ENCODE results near the gene SCGB1D1. TPM values are rescaled to one million over a fixed set of nuclear protein-coding genes. Genes with fewer than 3 reads are reported as not detected.
"Not testable (repeated sequence)": the region's sequence is repeated elsewhere in the genome, so short reads cannot be mapped to it uniquely, and the experiment has no call there.

The SCGB1D1 gene
- total RNA-seq, 1 donor from 2014 or later, result not detected

DNA sequence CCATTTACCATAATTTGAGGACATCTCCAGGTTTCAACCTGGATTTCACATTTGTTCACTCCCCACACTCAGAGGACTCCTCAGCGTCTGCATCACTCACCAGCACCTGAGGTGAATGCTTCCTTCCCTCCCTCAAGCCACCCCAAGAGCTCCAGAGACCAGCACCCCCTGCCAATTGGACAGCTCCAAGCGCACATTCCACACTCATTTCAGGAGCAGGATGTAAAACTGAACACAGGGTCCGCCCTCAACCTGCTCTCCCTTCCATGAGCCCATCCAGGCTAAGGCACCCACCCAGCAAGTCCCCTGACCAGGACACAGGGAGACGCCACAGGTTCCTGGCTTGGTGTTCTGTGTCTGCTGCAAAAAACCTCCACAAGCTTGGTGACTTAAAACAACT lies 3.9 kb downstream of the SCGB1D1 start:
- Mint-ChIP-seq H3K4me3 (no peak overlapping the region), H3K4me1 (peaks cover 13% of the 10 kb centered on the region), H3K27me3 (ENCODE audit: insufficient read depth, low read depth) (peaks cover 22% of the 10 kb centered on the region), H3K36me3 (no peaks in the 10 kb centered on the region), H3K9me3 (no peaks in the 10 kb centered on the region), H3K27ac (no peak overlapping the region)
- TF ChIP-seq EZH2phosphoT487 (IDR thresholded peaks at IDR 0.05) (no peak), EZH2 (IDR thresholded peaks at IDR 0.05) (no peak)
- TF ChIP-seq, protein P1, sequence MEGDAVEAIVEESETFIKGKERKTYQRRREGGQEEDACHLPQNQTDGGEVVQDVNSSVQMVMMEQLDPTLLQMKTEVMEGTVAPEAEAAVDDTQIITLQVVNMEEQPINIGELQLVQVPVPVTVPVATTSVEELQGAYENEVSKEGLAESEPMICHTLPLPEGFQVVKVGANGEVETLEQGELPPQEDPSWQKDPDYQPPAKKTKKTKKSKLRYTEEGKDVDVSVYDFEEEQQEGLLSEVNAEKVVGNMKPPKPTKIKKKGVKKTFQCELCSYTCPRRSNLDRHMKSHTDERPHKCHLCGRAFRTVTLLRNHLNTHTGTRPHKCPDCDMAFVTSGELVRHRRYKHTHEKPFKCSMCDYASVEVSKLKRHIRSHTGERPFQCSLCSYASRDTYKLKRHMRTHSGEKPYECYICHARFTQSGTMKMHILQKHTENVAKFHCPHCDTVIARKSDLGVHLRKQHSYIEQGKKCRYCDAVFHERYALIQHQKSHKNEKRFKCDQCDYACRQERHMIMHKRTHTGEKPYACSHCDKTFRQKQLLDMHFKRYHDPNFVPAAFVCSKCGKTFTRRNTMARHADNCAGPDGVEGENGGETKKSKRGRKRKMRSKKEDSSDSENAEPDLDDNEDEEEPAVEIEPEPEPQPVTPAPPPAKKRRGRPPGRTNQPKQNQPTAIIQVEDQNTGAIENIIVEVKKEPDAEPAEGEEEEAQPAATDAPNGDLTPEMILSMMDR (IDR thresholded peaks at IDR 0.05), result no peak
- Histone ChIP-seq H3F3A (ENCODE audit: low read depth) (no peaks in the 10 kb centered on the region), H3K79me2 (ENCODE audit: low read depth) (no peaks in the 10 kb centered on the region), H3K9ac (no peak overlapping the region), H3K4me3 (no peak overlapping the region), H3K4me2 (no peak overlapping the region), H3K9me3 (ENCODE audit: low read depth) (no peaks in the 10 kb centered on the region), H2AFZ (replicated peaks) (no peak overlapping the region), H3K27ac (no peak overlapping the region), H4K20me1 (ENCODE audit: low read depth) (no peaks in the 10 kb centered on the region), H3K36me3 (no peaks in the 10 kb centered on the region), H3K27me3 (no peaks in the 10 kb centered on the region), H3K4me1 (peaks cover 6% of the 10 kb centered on the region)
- peak; percentile 63 for DNase-seq (ENCODE audit: low spot score)

DNA sequence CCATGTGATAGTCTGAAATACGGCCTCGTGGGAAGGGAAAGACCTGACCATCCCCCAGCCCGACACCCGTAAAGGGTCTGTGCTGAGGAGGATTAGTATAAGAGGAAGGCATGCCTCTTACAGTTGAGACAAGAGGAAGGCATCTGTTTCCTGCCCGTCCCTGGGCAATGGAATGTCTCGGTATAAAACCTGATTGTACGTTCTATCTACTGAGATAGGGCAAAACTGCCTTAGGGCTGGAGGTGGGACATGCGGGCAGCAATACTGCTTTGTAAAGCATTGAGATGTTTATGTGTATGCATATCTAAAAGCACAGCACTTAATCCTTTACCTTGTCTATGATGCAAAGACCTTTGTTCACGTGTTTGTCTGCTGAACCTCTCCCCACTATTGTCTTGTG lies 5.0 kb downstream of the SCGB1D1 start:
- H3K27me3 Mint-ChIP-seq (ENCODE audit: insufficient read depth, low read depth), result peaks cover 14% of the 10 kb centered on the region
- H3K27me3 ChIP-seq, result not testable (repeated sequence)

DNA sequence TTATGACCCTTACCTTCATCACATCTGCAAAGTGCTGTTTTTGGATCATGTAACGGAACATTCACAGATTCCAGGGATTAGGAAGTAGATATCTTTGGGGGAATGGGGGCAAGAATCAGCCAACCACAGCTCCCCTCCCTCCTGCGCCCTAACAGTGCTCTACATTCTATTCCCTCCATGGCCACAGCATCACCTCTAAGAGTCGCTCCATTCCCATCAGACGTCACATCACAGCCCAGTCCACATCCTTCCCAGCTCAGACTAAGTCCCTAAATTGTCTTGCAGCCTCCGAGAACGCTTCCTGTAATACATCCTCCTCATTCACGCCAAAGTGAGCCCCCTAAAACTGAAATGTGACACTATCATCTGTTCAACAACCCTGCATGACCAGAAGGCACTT lies 5.9 kb downstream of the SCGB1D1 start:
- Histone ChIP-seq H3K79me2 (ENCODE audit: low read depth) (no peaks in the 10 kb centered on the region), H3K36me3 (no peaks in the 10 kb centered on the region), H2AFZ (replicated peaks) (no peak overlapping the region), H3K27me3 (no peaks in the 10 kb centered on the region), H3K4me2 (no peak overlapping the region), H3K9me3 (ENCODE audit: low read depth) (no peaks in the 10 kb centered on the region), H3K4me3 (no peak overlapping the region), H3F3A (ENCODE audit: low read depth) (no peaks in the 10 kb centered on the region), H3K9ac (no peak overlapping the region), H4K20me1 (ENCODE audit: low read depth) (no peaks in the 10 kb centered on the region), H3K27ac (no peak overlapping the region), H3K4me1 (peaks cover 6% of the 10 kb centered on the region)
- Mint-ChIP-seq H3K27ac (no peak overlapping the region), H3K27me3 (ENCODE audit: insufficient read depth, low read depth) (peaks cover 10% of the 10 kb centered on the region), H3K4me1 (peaks cover 13% of the 10 kb centered on the region), H3K9me3 (no peaks in the 10 kb centered on the region), H3K4me3 (no peak overlapping the region), H3K36me3 (no peaks in the 10 kb centered on the region)
- TF ChIP-seq EZH2phosphoT487 (IDR thresholded peaks at IDR 0.05), result no peak
- TF ChIP-seq, protein P1 (IDR thresholded peaks at IDR 0.05), result peak; percentile 14
- DNase-seq (ENCODE audit: low spot score), result peak; percentile 16

More for the DNA sequence above, 5.0 kb downstream of the SCGB1D1 start:
- not testable (repeated sequence) for DNase-seq (ENCODE audit: low spot score); H3K27ac ChIP-seq; H4K20me1 ChIP-seq (ENCODE audit: low read depth); H2AFZ ChIP-seq (replicated peaks); H3K36me3 ChIP-seq; H3K27ac Mint-ChIP-seq; H3F3A ChIP-seq (ENCODE audit: low read depth); H3K4me2 ChIP-seq; H3K79me2 ChIP-seq (ENCODE audit: low read depth); H3K4me3 ChIP-seq; H3K4me3 Mint-ChIP-seq; H3K4me1 ChIP-seq; H3K9me3 ChIP-seq (ENCODE audit: low read depth); H3K36me3 Mint-ChIP-seq; H3K9ac ChIP-seq; H3K9me3 Mint-ChIP-seq
- peaks cover 13% of the 10 kb centered on the region for H3K4me1 Mint-ChIP-seq

DNA sequence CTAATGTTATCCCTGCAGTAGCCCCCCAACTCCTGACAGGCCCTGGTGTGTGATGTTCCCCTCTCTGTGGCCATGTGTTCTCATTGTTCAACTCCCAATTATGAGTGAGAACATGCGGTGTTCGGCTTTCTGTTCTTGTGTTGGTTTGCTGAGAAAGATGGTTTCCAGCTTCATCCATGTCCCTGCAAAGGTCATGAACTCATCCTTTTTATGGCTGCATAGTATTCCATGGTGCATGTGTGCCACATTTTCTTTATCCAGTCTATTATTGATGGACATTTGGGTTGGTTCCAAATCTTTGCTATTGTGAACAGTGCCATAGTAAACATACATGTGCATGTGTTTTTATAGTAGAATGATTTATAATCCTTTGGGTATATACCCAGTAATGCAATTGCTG lies 7.4 kb downstream of the SCGB1D1 start:
- H3K4me1 ChIP-seq; H3K9me3 Mint-ChIP-seq; H3K4me2 ChIP-seq; H3K36me3 ChIP-seq; H3K9ac ChIP-seq; H3K27ac ChIP-seq; H3K9me3 ChIP-seq (ENCODE audit: low read depth); H3K27me3 ChIP-seq; H4K20me1 ChIP-seq (ENCODE audit: low read depth); H3K79me2 ChIP-seq (ENCODE audit: low read depth); H3F3A ChIP-seq (ENCODE audit: low read depth); H3K4me3 Mint-ChIP-seq; H3K27me3 Mint-ChIP-seq (ENCODE audit: insufficient read depth, low read depth); H3K4me3 ChIP-seq; H2AFZ ChIP-seq (replicated peaks); H3K36me3 Mint-ChIP-seq; H3K27ac Mint-ChIP-seq; DNase-seq (ENCODE audit: low spot score): not testable (repeated sequence)
- peaks cover 13% of the 10 kb centered on the region for H3K4me1 Mint-ChIP-seq
